PC-9 (cell line): ENCODE data around the gene MBTPS1.

Experiments
- EZH2 ChIP-seq: fragments of 200-600 bp; sonication (generic); IDR thresholded peaks from 2 replicates; pipeline ENCODE4 v1.8.0; 2017; ENCODE audit warnings: antibody characterized with exemption, low read depth
- TF ChIP-seq, protein P1 (sequence below): fragments of 200-600 bp; sonication (generic); conservative IDR thresholded peaks from 2 replicates; pipeline ENCODE4 v1.6.1; 2017; ENCODE audit warnings: mixed run types, antibody characterized with exemption, mild to moderate bottlenecking, moderate library complexity

DNA sequence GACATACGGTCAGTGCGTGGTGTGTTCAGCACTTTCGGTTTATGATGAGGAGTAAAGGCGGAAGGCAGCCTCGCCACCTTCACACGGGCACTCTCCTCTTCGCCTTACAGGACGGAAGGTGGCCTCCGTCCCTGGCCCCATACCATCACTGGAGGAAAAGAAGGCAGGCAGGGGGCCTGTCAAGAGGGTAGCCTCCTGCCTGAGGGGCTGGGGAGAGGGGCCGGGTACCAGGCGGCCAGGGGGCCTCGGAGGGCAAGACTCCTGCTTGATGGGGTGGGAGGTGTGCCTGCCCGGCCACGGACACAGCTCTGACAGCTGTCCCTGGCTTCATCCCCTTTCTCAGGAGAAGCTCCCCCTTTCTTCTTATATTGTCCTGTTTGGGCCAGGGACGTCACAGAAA, 58.5 kb downstream of the MBTPS1 start:
- TF ChIP-seq, protein P1, sequence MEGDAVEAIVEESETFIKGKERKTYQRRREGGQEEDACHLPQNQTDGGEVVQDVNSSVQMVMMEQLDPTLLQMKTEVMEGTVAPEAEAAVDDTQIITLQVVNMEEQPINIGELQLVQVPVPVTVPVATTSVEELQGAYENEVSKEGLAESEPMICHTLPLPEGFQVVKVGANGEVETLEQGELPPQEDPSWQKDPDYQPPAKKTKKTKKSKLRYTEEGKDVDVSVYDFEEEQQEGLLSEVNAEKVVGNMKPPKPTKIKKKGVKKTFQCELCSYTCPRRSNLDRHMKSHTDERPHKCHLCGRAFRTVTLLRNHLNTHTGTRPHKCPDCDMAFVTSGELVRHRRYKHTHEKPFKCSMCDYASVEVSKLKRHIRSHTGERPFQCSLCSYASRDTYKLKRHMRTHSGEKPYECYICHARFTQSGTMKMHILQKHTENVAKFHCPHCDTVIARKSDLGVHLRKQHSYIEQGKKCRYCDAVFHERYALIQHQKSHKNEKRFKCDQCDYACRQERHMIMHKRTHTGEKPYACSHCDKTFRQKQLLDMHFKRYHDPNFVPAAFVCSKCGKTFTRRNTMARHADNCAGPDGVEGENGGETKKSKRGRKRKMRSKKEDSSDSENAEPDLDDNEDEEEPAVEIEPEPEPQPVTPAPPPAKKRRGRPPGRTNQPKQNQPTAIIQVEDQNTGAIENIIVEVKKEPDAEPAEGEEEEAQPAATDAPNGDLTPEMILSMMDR = no peak
- no peak for TF ChIP-seq EZH2
